Right renal pelvis (tissue), 4 donors: ENCODE measurements around the gene CUEDC1. TPM values are rescaled to one million over a fixed set of nuclear protein-coding genes. Genes with fewer than 3 reads are reported as not detected.

Source experiments
- DNase-seq, 4 donors: peaks; one replicate each; pipeline ENCODE4 v3.0.0-alpha.2; 2013; ENCODE audit warnings: low read depth in 4 of 4, low spot score in 3 of 4, missing footprints in 1 of 4
- polyA plus RNA-seq, 4 donors: library from polyadenylated mRNA; unstranded; fragments of 120-200 nt; gene quantifications; one replicate each; pipeline ENCODE4 v1.2.1, GENCODE V29; 2013; ENCODE audit not compliant: insufficient read length in 4 of 4

Gene CUEDC1
- polyA plus RNA-seq: 10 to 100 TPM; 41.8 to 46.9 (median 45.2) TPM

- DNase-seq: no peak
Observed at GRCh38 chr17:57955183-57955931, at the start of gene CUEDC1. Gene CUEDC1 (minus strand): TSS chr17:57955412. CDS start chr17:57885564, 69,848 bp downstream.

GRCh38 chr17:58004060-58004459 is 48.8 kb upstream of the CUEDC1 start:
- DNase-seq: no peak

DNA sequence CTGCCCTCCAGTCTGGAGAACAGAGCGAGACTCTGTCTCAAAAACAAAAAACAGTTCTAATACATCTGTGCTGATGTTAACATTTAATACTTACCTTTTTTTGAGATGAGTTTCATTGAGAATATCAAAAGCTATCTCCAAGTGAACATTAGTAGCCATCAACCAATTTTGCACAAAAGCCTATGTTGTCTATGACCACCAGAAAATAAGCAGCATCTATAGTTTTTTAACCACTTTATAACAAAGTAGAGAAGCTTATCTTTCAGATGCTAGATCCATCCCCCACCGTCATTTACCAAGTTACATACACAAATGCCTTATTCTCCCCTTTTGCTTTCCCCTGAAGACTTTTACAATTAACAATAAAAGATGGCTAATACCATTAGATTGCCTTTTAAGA is 47.8 kb upstream of the CUEDC1 start:
- DNase-seq: no peak

GRCh38 chr17:58002154-58002948 is 47.1 kb upstream of the CUEDC1 start:
- DNase-seq: no peak

- no peak for DNase-seq
Observed at GRCh38 chr17:58001461-58002124, 46.4 kb upstream of the CUEDC1 start.

DNA sequence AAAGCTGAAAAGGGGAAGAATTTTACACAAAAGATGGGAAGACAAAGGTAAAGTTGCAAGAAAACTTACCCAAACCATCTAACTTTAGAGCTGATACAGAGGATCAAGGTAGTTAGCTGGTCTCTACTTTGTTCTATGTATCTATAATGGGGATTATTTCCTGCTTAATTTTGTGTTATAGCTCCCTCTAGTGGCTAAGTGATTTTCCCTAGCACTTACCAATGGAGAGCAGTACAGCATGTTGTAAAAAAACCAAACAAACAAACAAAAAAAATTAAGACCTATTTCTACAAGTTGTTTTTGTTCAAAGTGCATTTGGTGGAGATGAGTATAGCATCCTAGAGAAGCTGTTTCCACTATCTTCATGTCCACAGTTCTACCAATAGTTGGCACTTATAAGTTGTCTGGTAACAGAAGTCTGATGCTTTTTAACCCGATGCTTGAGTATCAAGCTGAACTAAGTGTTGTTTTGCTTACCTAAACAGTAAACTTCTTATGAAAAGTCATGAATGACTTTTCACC is 44.3 kb upstream of the CUEDC1 start:
- DNase-seq: peak; percentile 53 to 76 (median 63)

- no peak for DNase-seq
Observed at GRCh38 chr17:57999010-57999495, 43.8 kb upstream of the CUEDC1 start.

DNA sequence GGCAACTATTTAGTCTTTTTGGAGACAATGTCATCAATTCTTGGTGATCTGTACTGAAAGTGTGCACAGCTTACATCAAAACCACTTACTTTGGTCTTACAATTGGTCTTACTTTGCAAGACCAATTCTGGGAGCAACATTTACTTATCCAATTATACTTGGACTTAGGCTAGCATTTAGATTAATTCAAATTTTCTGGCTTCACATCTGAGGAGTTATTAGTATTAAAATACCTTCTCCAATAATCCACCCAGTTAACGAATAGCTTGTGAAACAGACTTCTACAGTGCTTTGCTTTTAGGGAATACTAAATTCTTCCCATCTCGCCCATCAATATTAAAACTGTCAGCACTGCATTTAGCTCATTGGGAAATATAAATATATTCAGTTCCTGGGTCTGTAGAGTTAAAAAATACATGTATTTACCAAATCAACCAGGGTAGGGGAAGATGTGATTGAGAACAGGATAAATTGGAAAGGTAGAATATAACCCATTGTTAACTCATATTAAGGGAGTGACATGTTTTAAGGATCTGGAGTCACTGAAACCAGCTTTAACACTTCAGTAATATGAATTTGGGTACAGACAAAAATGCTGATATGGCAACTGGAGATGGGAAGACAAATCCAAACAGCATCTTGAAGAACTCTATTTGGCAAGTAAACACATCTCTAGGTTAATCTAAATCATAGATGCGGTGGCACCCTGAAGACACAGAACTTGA is 42.0 kb upstream of the CUEDC1 start:
- DNase-seq: no peak

DNA sequence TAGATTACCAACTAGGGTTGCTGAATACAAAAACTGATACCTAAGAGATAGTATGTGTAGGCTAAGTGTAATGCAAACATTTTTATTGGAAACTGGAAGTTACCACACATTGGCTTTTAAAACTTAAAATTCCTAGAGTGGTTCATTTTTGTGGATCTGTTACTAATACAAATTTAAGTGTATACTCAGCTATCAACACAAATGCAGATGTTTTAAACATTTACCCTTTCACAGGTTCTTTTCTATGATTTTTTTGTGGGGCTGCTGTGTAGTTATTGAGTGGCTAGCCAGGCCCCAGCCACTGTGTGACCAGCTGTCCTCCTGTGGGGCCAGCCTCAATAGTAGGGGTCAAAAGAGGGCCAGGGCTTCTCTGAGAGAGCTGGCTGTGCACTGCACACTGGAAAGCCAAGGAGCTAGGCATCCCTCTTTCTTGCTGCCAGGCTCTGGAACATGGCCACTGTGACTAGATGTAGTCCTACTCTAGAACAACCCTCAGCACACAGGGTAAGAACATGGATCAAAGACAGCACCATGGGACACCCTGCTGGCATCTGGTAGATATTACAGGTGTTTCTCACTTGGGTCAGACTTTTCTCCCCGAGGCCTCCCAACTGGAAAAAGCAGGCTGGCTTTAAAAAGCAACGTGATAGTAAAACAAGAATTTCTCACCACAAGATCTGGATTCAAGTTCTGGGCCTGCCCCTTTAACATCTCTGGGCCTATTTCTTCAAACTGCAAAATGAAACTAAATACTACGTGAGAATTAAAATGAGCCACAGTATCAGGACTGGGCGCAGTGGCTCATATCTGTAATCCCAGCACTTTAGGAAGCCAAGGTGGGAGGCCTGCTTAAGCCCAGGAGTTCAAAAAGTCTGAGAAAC is 40.1 kb upstream of the CUEDC1 start:
- peak in 2 of 4 donors; percentile 56 to 66 for DNase-seq

GRCh38 chr17:57994436-57994835 is 39.2 kb upstream of the CUEDC1 start:
- DNase-seq: no peak

GRCh38 chr17:57993471-57994365 is 38.5 kb upstream of the CUEDC1 start:
- no peak for DNase-seq

- no peak for DNase-seq
Observed at GRCh38 chr17:57991537-57991936, 36.3 kb upstream of the CUEDC1 start.

GRCh38 chr17:57990037-57990436 is 34.8 kb upstream of the CUEDC1 start:
- no peak for DNase-seq

GRCh38 chr17:57988301-57989250 is 33.4 kb upstream of the CUEDC1 start:
- peak in 3 of 4 donors; percentile 59 to 67 (median 61) for DNase-seq

- DNase-seq: peak in 2 of 4 donors; percentile 47 to 55
Observed at GRCh38 chr17:57987581-57988300, 32.5 kb upstream of the CUEDC1 start, which contains the start of gene VEZF1. Gene VEZF1 (minus strand): TSS chr17:57988254. CDS start chr17:57988111, 143 bp downstream.
